Activated CD4-positive, alpha-beta T cell treated with anti-CD3 and anti-CD28 coated beads for 36 hours (primary cell): ENCODE measurements around the gene GIPC3. TPM values are rescaled to one million over a fixed set of nuclear protein-coding genes. Genes with fewer than 3 reads are reported as not detected.

Source experiments
- ATAC-seq: fragments of 200-7000 bp; cut with Tn5 transposase; one replicate; pipeline ENCODE4 v1.10.0; 2021; ENCODE audit warnings: mild to moderate bottlenecking, moderate library complexity
- CTCF ChIA-PET: fragments of 350-600 bp; sonication (Branson Sonifier 250); formaldehyde crosslinking; loops from one replicate; lab custom pipeline; 2021; ENCODE audit warnings: antibody characterized with exemption; lab: Charles Lee
- POLR2A ChIA-PET: fragments of 350-600 bp; sonication (Branson Sonifier 250); formaldehyde crosslinking; loops from one replicate; lab custom pipeline; 2021; ENCODE audit warnings: antibody characterized with exemption, inconsistent platforms; lab: Charles Lee
- DNase-seq: peaks from one replicate; pipeline ENCODE4 v3.0.0-alpha.2; 2020
- H3K27ac Mint-ChIP-seq: one replicate; pipeline ENCODE4 v1.8.0; 2021; ENCODE audit warnings: mixed read lengths
- H3K27me3 Mint-ChIP-seq: one replicate; pipeline ENCODE4 v1.8.0; 2021; ENCODE audit warnings: mixed read lengths
- H3K36me3 Mint-ChIP-seq: one replicate; pipeline ENCODE4 v1.8.0; 2021; ENCODE audit warnings: low read depth, mixed read lengths
- H3K4me1 Mint-ChIP-seq: one replicate; pipeline ENCODE4 v1.8.0; 2021; ENCODE audit warnings: mixed read lengths
- H3K4me3 Mint-ChIP-seq: one replicate; pipeline ENCODE4 v1.8.0; 2021; ENCODE audit warnings: mild to moderate bottlenecking, moderate library complexity, mixed read lengths
- H3K9me3 Mint-ChIP-seq: one replicate; pipeline ENCODE4 v1.8.0; 2021; ENCODE audit warnings: low read depth, mixed read lengths
- intact Hi-C, 2 experiments: fragments of 100-400 bp; cut with DNase I in 1 of 2; cut with micrococcal nuclease in 1 of 2; formaldehyde crosslinking; loops; one replicate each; pipeline versions ENCODE4 v1.14.2 to v1.15.1; 2022 to 2024; cut with DNase I, micrococcal nuclease
- total RNA-seq, 2 experiments: library from RNA; stranded (reverse); gene quantifications; one replicate each; pipeline ENCODE4 v1.2.3, GENCODE V29; 2021

Gene GIPC3
- total RNA-seq, 2 experiments from 2014 or later = 0.48 to 0.51 TPM

DNA sequence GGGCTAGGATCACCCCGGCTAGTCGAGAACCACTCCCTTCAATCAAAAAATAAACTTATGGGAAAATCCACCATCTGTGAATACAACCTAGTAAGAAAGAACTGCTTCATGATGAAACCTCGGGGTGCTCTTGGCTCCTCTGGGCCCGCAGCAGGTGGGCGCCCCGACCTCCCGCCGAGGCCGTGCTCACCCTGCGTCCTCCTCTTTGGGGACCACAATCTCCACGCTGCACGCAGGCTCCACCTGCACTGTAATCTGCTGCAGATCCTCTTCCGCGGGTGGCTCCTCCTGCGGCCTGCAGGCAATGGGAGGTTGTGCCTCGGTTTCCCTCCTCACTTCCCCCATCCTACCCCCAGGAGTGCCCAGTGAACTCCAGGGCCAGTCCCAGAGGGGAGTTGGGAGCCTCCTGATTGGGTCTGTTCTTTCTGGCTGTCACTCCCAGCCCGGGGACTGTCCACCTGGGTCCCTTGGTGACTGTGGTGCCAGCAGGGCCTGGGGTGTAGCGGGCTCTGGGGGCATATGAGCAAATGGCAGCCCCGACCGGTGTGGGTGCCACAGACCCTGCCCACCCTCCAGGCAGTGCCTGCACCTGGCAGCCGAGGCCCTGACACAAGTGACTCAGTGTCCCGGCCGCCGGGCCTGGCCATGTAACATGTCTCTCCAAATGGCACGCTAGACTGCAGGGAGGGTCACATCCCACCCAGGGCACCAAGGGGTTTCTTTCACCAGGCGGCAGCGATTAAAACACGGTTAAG lies 56.4 kb downstream of the GIPC3 start:
- ChIA-PET CTCF (no interaction called here), POLR2A (no interaction called here)
- H3K36me3 Mint-ChIP-seq = peaks cover 4% of the 10 kb centered on the region
- intact Hi-C loops = no loop called here
- no peak overlapping the region for H3K4me3 Mint-ChIP-seq
- H3K27ac Mint-ChIP-seq = no peak overlapping the region
- H3K4me1 Mint-ChIP-seq = no peaks in the 10 kb centered on the region
- ATAC-seq (no peak), DNase-seq (no peak)
- no peaks in the 10 kb centered on the region for H3K9me3 Mint-ChIP-seq
- H3K27me3 Mint-ChIP-seq = no peaks in the 10 kb centered on the region

DNA sequence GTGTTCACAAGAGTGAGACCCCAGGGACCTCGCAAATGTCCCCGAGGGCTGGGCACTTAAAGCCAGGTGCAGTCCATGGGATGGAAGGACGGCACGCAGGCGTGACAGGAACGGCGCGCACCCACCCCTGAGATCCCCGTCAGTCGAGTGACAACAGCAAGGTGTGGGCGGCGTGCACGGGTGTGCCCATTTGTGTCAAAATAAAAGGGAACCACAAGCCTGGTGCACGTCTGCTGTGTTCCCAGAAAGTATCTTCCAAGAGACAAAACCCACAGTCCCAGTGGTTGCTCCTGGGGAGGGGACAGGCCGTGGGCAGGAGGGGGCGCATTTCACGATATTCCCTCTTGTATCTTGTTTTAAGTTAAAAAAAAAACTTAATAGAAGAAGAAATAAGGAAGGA lies 57.0 kb downstream of the GIPC3 start:
- ChIA-PET CTCF (interaction anchor here (0.7 kb wide), 1 partner anchor 147 kb away, joined by 4 read pairs; no protein-coding TSS in a partner anchor), POLR2A (no interaction called here)
- peaks cover 4% of the 10 kb centered on the region for H3K36me3 Mint-ChIP-seq
- ATAC-seq = no peak
- intact Hi-C loops = no loop called here
- H3K27ac Mint-ChIP-seq = no peak overlapping the region
- no peak for DNase-seq
- no peaks in the 10 kb centered on the region for H3K9me3 Mint-ChIP-seq
- no peak overlapping the region for H3K4me3 Mint-ChIP-seq
- H3K4me1 Mint-ChIP-seq = no peaks in the 10 kb centered on the region
- no peaks in the 10 kb centered on the region for H3K27me3 Mint-ChIP-seq

Other genes with a start within 250 kb of the GIPC3 start
- 10 to 100 TPM; 20.5 to 22.6 TPM for gene NFIC, start 218.9 kb upstream of the GIPC3 start, total RNA-seq
- under 1 TPM in 1 of 2 experiments, not detected in 1; 0.49 TPM for gene SMIM24, start 105.0 kb upstream of the GIPC3 start, total RNA-seq
- not detected for gene SMIM44, start 102.0 kb upstream of the GIPC3 start, total RNA-seq
- gene DOHH, start 84.8 kb upstream of the GIPC3 start, total RNA-seq = 10 to 100 TPM in 1 of 2 experiments, 1 to 10 TPM in 1; 9.6 to 15.4 TPM
- 10 to 100 TPM; 40.8 to 50.7 TPM for gene FZR1, start 79.2 kb upstream of the GIPC3 start, total RNA-seq
- 1 to 10 TPM; 1.4 to 2.5 TPM for gene TEKTIP1, start 46.3 kb upstream of the GIPC3 start, total RNA-seq
- 10 to 100 TPM; 44.7 to 46.7 TPM for gene MFSD12, start 27.9 kb upstream of the GIPC3 start, total RNA-seq
- gene HMG20B, start 12.5 kb upstream of the GIPC3 start, total RNA-seq = 10 to 100 TPM; 59.5 to 62.5 TPM
- under 1 TPM; 0.64 to 0.72 TPM for gene TBXA2R, start 21.4 kb downstream of the GIPC3 start, total RNA-seq
- gene CACTIN, start 41.3 kb downstream of the GIPC3 start, total RNA-seq = 10 to 100 TPM; 28.0 to 33.6 TPM
- 10 to 100 TPM; 14.6 to 15.3 TPM for gene PIP5K1C, start 115.0 kb downstream of the GIPC3 start, total RNA-seq
- 1 to 10 TPM; 1.0 to 2.7 TPM for gene TJP3, start 122.9 kb downstream of the GIPC3 start, total RNA-seq
- 10 to 100 TPM; 29.8 to 37.1 TPM for gene APBA3, start 176.2 kb downstream of the GIPC3 start, total RNA-seq
- 10 to 100 TPM; 54.8 to 63.9 TPM for gene MRPL54, start 177.2 kb downstream of the GIPC3 start, total RNA-seq
- gene RAX2, start 186.8 kb downstream of the GIPC3 start, total RNA-seq = not detected
- gene MATK, start 200.9 kb downstream of the GIPC3 start, total RNA-seq = 10 to 100 TPM; 24.3 to 30.1 TPM